ENCODE results near the gene RAPGEF6.

DNA sequence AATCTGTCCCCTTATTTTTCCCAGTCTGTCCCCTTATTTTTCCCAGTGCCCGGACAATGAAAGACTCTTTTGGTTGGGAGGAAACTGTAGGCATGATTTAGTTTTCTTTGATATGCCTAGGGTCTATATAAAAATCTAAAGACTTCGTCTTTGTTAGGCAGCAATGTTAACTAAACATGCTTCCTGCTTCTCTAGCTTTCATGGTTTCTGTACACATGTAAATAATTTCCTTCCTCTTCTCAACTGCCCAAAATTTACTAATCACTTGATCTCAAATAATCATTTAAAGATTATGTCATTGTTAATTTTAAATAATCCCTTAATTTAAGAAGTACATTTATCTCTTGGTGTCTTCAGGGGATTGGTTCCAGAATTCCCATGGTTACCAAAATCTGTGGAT is 47.8 kb upstream of the RAPGEF6 start:
- TF ChIP-seq PATZ1 (CRISPR knock-in tag; IDR thresholded peaks at IDR 0.05; ENCODE audit: borderline replicate concordance) = no peak
- TF ChIP-seq SNAI2 (CRISPR knock-in tag; IDR thresholded peaks at IDR 0.05) = no peak
- no peak for TF ChIP-seq ZFP30 (CRISPR knock-in tag; IDR thresholded peaks at IDR 0.05)
- TF ChIP-seq ZNF565 (CRISPR knock-in tag; conservative IDR thresholded peaks at IDR 0.05; ENCODE audit: low read depth) = no peak
- no peak for TF ChIP-seq GLIS3 (CRISPR knock-in tag; IDR thresholded peaks at IDR 0.05)
- TF ChIP-seq, protein P1, sequence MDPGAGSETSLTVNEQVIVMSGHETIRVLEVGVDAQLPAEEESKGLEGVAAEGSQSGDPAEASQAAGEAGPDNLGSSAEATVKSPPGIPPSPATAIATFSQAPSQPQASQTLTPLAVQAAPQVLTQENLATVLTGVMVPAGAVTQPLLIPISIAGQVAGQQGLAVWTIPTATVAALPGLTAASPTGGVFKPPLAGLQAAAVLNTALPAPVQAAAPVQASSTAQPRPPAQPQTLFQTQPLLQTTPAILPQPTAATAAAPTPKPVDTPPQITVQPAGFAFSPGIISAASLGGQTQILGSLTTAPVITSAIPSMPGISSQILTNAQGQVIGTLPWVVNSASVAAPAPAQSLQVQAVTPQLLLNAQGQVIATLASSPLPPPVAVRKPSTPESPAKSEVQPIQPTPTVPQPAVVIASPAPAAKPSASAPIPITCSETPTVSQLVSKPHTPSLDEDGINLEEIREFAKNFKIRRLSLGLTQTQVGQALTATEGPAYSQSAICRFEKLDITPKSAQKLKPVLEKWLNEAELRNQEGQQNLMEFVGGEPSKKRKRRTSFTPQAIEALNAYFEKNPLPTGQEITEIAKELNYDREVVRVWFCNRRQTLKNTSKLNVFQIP (CRISPR knock-in tag; IDR thresholded peaks at IDR 0.05; ENCODE audit: borderline replicate concordance, low read depth) = no peak
- TF ChIP-seq OSR1 (CRISPR knock-in tag; IDR thresholded peaks at IDR 0.05) = no peak
- TF ChIP-seq TSHZ2 (CRISPR knock-in tag; IDR thresholded peaks at IDR 0.05) = no peak
- no peak for TF ChIP-seq ZC3H10 (CRISPR knock-in tag; IDR thresholded peaks at IDR 0.05)
- TF ChIP-seq TCF4 (CRISPR knock-in tag; IDR thresholded peaks at IDR 0.05; ENCODE audit: borderline replicate concordance) = no peak
- TF ChIP-seq CREB5 (CRISPR knock-in tag; IDR thresholded peaks at IDR 0.05; ENCODE audit: low read depth) = no peak
- no peak for TF ChIP-seq ZNF70 (CRISPR knock-in tag; IDR thresholded peaks at IDR 0.05)
- no peak for TF ChIP-seq ZFP3 (CRISPR knock-in tag; IDR thresholded peaks at IDR 0.05)
